ENCODE measurements around the gene PNPLA1. TPM values are rescaled to one million over a fixed set of nuclear protein-coding genes. Genes with fewer than 3 reads are reported as not detected.

PNPLA1 gene
- total RNA-seq, 1 experiment from 2014 or later: not detected

GRCh38 chr6:36309203-36309602, 39.3 kb downstream of the PNPLA1 start:
- H3K27ac Mint-ChIP-seq: no peak overlapping the region
- ChIA-PET POLR2A (no interaction called here), CTCF (no interaction called here)
- no peak for TF ChIP-seq CDX4 (CRISPR knock-in tag; IDR thresholded peaks at IDR 0.05; ENCODE audit: borderline replicate concordance)
- no peak for TF ChIP-seq JUN (CRISPR knock-in tag; IDR thresholded peaks at IDR 0.05)
- no peak for TF ChIP-seq FOXK1 (CRISPR knock-in tag; IDR thresholded peaks at IDR 0.05)
- TF ChIP-seq NR2C2 (CRISPR knock-in tag; IDR thresholded peaks at IDR 0.05): no peak
- no peak for TF ChIP-seq NFATC4 (CRISPR knock-in tag; IDR thresholded peaks at IDR 0.05)
- no peak for TF ChIP-seq SMAD3 (CRISPR knock-in tag; IDR thresholded peaks at IDR 0.05; ENCODE audit: borderline replicate concordance)
- no peak for TF ChIP-seq ZNF232 (CRISPR knock-in tag; IDR thresholded peaks at IDR 0.05)
- no peak for TF ChIP-seq FOXP1 (CRISPR knock-in tag; IDR thresholded peaks at IDR 0.05; ENCODE audit: borderline replicate concordance)
- no peak for TF ChIP-seq CREB1 (CRISPR knock-in tag; IDR thresholded peaks at IDR 0.05)
- TF ChIP-seq AR (CRISPR knock-in tag; IDR thresholded peaks at IDR 0.05): no peak
- no peak for TF ChIP-seq USF2 (CRISPR knock-in tag; IDR thresholded peaks at IDR 0.05)
- TF ChIP-seq GRHL2 (CRISPR knock-in tag; IDR thresholded peaks at IDR 0.05; ENCODE audit: insufficient replicate concordance, severe bottlenecking): no peak
- no peak for ATAC-seq
- H3K4me3 Mint-ChIP-seq: no peak overlapping the region
- no peak for DNase-seq (ENCODE audit: low spot score)
- peaks cover 9% of the 10 kb centered on the region for H3K9me3 Mint-ChIP-seq
- no peaks in the 10 kb centered on the region for H3K36me3 Mint-ChIP-seq
- H3K4me1 Mint-ChIP-seq: peaks cover 10% of the 10 kb centered on the region
- H3K27me3 Mint-ChIP-seq (ENCODE audit: low read depth): no peaks in the 10 kb centered on the region

GRCh38 chr6:36309900-36310299, 40.0 kb downstream of the PNPLA1 start:
- Mint-ChIP-seq H3K9me3 (peaks cover 9% of the 10 kb centered on the region), H3K4me1 (peaks cover 12% of the 10 kb centered on the region), H3K27ac (no peak overlapping the region), H3K36me3 (no peaks in the 10 kb centered on the region), H3K27me3 (ENCODE audit: low read depth) (no peaks in the 10 kb centered on the region), H3K4me3 (no peak overlapping the region)
- no peak for ATAC-seq
- ChIA-PET CTCF (interaction anchor here (0.6 to 0.9 kb wide), 2 partner anchors 107 to 113 kb away, joined by 3 to 4 read pairs; no protein-coding TSS in a partner anchor), POLR2A (no interaction called here)
- DNase-seq (ENCODE audit: low spot score): no peak
- no peak for TF ChIP-seq SOX15 (CRISPR knock-in tag; IDR thresholded peaks at IDR 0.05)
- TF ChIP-seq ZBTB43 (CRISPR knock-in tag; IDR thresholded peaks at IDR 0.05): no peak
- TF ChIP-seq GTF2I (CRISPR knock-in tag; conservative IDR thresholded peaks at IDR 0.05): no peak
- TF ChIP-seq KAT7 (CRISPR knock-in tag; IDR thresholded peaks at IDR 0.05; ENCODE audit: borderline replicate concordance): no peak
- TF ChIP-seq AFF4 (CRISPR knock-in tag; IDR thresholded peaks at IDR 0.05; ENCODE audit: borderline replicate concordance): no peak
- TF ChIP-seq TEAD4 (CRISPR knock-in tag; IDR thresholded peaks at IDR 0.05): no peak
- no peak for TF ChIP-seq JAZF1 (CRISPR knock-in tag; IDR thresholded peaks at IDR 0.05)
- TF ChIP-seq ZNF219 (CRISPR knock-in tag; IDR thresholded peaks at IDR 0.05; ENCODE audit: borderline replicate concordance): no peak
- TF ChIP-seq NFATC4 (CRISPR knock-in tag; IDR thresholded peaks at IDR 0.05): no peak
- TF ChIP-seq ZBTB21 (CRISPR knock-in tag; IDR thresholded peaks at IDR 0.05; ENCODE audit: borderline replicate concordance): no peak
- TF ChIP-seq ZNF138 (CRISPR knock-in tag; conservative IDR thresholded peaks at IDR 0.05): no peak
- TF ChIP-seq ERG (CRISPR knock-in tag; IDR thresholded peaks at IDR 0.05): no peak
- TF ChIP-seq E2F1 (CRISPR knock-in tag; IDR thresholded peaks at IDR 0.05): no peak
- TF ChIP-seq FOXK1 (CRISPR knock-in tag; IDR thresholded peaks at IDR 0.05): no peak
- no peak for TF ChIP-seq PRRX2 (CRISPR knock-in tag; IDR thresholded peaks at IDR 0.05)

Measured in WTC11 (cell line).